GM18868 (cell line): ENCODE results near the gene DAP.
A peak's percentile ranks its signal among the peaks of the same experiment; 100 is the strongest.

ENCODE experiments used
- ATAC-seq: cut with Tn5 transposase; IDR thresholded peaks from one replicate; pipeline ENCODE4 v1.9.1; 2021; ENCODE audit warnings: mild to moderate bottlenecking, moderate library complexity; ENCODE audit not compliant: unreplicated experiment

Gene DAP

DNA sequence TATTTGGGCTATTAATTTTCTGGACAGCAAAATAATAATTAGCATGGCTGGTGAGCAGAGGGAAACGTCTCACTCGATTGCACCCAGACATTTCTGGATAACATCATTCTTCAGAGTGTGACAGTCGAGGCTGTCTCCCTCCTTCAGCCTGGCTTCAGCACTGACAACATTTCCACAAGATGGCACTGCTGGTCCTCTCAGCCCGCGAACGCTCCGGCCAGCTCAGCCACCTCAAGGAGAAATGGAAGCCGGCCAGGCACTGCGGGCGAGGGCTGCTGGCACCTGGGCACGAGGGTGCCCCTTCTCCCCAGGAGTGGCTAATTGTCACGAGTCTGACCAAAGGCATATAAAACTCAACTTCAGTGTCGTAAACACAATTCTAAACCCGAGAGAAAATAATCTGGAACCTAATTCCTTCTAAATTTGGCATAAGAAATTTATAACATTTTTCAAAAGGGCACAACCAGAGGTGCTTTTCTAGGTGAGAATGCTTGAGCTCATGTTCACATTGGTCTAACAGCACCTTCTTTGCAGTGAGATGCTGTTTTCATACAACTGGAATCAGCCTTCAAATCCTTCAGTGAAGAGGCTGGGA lies 65.9 kb downstream of the DAP start:
- ATAC-seq = peak; percentile 48

DNA sequence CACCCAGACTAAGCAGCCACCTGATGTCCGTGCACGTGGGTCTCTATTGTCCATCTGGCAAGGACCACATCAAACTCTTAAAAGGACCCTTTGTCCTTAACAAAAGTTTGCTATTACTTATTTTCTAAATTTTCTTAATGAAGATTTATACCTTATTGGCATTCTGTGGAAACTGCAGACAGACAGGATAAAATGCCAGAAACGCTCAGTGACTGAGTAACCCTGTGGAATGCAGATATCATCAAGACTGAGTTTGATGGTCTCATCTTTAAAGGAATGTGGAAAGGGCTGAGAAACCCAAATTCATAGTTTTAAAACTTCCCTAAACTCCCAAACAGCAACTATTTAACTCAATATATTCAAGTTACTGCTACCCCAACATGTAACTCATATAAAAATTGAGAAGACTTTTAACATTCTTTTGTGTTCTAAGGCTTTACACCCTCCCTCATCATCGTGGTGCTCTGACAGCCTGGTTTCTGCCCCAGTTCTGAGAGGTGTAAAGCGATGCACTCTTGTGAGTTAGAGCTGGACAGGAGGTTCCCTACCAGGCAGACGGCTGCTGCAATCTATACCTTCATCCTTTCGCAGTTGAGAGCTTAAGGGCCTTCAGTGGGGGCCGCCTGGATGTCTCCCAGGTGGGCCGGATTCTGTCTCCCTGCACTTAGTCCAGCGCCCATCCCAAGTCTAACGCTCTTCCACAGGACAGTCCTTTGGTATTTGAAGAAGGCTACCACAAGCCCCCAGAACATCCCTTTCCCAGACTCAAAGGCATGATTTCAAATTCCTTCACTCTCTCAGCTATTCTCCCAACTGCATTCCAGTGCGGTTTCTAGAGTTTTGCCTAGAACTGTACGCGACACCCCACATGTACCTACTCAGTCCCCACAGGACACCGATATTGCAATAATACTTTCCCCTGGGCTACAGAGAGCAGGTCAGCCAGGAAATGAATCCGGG lies 68.9 kb downstream of the DAP start:
- ATAC-seq = no peak

DNA sequence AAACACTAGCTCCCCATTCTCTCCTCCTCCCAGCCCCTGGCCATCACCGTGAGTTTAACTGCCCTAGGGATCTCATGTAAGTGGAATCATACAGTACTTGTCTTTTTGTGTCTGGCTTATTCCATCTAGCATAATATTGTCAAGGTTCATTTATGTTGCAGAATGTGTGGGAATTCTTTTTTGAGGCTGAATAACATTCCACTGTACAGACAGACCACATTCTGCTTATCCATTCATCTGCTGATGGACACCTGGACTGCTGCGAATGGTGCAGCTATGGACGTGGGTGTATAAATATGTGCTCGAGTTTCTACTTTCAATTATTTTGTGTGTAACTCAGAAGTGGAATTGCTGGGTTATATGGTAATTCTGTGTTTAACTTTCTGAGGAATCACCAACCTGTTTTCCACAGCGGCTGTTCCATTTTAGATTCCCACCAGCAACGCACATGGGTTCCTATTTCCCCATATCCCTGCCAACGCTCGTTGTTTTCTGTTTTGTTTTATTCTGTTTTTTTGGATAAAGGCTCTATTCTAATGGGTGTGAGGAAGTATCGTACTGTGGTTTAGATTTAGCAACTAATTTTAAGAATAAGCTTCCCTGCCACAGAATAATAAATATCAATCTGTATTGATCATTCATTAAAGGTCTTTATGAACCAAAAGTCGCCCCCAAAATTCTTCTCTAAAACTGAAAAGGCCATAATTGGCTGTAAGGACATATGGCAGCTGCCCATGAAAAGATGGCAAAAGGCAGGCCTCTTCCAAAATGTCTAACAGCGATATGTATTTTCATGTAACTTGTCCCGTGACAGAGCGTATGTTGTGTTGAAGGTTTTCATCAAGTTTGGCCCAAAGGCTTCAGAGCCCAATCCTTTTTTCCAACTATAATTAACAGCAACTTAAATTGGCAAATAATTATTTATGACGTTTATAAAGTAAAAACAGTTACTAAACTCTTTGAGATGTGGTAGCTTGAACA lies 70.3 kb downstream of the DAP start:
- ATAC-seq = no peak

DNA sequence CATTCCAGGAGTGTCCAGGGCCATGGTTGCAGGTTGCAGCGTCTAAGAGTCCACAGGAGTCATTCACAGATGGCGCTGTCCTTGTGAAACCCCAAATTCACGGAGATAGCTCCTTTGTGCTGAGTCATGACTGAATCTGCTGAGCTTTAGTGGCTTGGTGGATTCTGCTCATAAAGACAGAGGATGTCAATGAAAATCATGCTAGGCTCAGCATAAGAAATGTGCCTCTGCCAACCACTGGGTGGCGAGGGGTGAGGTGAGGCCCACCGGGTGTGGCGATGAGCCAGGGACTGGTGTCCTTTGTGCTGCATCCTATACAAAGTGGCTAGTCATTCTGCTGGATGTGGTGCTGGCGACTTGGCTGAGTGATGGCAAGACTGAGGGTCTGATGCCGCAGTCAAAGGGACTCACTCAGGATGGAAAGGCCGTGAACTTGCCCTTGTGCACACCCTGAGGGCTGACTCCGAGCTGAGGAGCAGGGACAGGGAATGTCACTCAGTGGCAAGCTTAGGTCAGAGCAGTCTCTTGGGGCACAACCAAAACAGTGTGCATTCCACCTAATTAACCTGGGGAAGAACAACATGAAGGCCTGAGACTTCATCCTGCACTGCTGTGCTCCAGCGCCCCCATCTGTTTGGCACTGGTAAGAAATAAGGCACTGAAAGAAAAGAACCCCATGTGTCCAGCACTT lies 71.5 kb downstream of the DAP start:
- ATAC-seq = peak; percentile 20

- ATAC-seq = no peak
These were observed 72.3 kb downstream of the DAP start for GRCh38 chr5:10688651-10689171.

GRCh38 chr5:10686890-10687289 lies 74.1 kb downstream of the DAP start:
- ATAC-seq = no peak

DNA sequence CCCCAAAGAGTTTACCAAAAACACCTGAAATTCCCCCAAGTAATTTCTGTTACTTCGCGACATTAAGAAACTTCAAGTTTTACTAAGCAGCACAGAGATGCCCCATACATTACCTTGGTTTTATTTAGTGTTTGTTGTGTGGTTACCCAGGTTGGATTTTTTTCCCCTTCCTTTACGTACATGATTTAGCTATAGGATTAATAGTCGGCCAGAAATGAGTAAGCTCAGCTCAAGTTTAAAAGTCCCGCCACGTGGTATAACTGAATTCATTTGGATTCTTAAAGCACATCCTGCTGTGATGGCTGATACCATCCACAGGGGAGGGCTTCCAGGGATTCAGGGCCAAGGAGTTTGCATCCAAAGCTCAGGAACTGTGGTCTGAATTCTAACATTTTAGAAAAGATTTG lies 75.9 kb downstream of the DAP start:
- peak; percentile 89 for ATAC-seq

DNA sequence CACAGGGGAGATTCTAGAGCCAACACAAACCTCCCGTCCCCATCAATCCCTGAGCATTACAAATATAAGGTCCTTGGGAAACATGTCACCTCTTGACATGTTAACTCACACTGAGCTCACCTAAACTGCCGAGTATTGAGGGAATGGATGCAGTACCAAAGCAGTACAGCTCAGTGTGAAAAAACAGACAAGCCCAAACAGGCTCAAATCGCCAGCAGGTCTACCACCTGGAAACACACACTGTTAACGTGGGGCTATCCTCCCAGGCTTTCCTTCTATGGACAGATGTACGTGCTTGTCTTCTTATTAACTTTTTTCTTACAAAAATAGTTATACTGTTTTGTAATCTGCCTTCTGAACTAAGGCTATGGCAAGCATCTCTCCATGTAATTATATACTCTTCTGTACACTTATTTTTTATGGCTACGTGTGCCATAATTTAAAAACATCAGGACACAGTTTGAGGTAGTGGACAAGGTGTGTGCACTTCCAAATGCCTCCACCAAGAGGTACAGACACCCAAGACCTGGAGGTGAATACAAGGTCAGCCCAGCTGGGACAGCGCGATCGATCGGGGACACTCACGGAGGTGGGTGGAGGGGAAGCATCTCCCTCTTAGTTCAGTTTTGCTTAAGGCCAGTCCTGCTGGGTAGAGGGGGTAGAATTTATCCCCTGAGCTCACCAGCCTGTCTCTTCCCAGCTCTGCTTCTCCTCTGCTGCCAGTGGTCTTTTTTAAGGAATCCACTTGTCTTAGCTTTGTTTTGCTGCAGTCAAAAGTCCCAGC lies 76.5 kb downstream of the DAP start:
- ATAC-seq = peak; percentile 62

GRCh38 chr5:10682801-10683525 lies 78.1 kb downstream of the DAP start:
- ATAC-seq = no peak

GRCh38 chr5:10681731-10682679 lies 79.0 kb downstream of the DAP start:
- no peak for ATAC-seq

GRCh38 chr5:10680876-10681481 lies 80.1 kb downstream of the DAP start:
- ATAC-seq = no peak

GRCh38 chr5:10679336-10679988 lies 81.6 kb downstream of the DAP start:
- ATAC-seq = no peak

DNA sequence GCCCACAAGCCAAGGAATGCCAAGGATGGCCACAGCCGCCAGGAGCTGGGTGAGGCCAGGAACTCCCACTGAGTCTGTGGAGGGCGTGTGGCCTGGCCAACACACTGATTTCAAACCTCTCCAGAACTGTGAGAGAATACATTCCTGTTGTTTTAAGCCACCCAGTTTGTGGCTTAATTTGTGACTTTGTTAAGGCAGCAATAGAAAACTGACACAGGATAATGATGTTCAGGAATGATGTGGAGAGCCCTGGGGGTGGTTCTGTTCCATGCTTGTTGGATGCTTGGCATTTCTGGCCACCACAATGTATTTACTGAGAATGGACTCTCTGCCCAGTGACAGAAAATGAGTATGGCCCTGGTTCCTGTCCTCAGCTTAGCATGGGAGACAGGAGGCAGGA lies 82.8 kb downstream of the DAP start:
- ATAC-seq = no peak

GRCh38 chr5:10677533-10677932 lies 83.5 kb downstream of the DAP start:
- no peak for ATAC-seq

DNA sequence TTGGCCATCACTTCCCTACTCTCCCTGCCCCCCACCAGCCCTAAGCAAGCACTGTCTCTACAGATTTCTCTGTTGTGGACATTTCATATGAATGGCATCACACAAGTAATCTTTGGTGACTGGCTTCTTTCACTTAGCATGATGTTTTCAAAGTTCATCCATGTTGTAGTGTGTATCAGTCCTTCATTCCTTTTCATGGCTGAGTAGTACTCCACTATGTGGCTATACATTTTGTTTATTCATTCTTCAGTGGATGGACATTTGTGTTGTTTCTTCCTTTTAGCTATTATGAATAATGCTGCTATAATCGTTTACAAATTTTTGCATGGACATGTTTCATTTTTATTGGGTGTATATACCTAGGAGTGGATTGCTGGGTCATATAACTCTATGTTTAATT lies 84.1 kb downstream of the DAP start:
- no peak for ATAC-seq

DNA sequence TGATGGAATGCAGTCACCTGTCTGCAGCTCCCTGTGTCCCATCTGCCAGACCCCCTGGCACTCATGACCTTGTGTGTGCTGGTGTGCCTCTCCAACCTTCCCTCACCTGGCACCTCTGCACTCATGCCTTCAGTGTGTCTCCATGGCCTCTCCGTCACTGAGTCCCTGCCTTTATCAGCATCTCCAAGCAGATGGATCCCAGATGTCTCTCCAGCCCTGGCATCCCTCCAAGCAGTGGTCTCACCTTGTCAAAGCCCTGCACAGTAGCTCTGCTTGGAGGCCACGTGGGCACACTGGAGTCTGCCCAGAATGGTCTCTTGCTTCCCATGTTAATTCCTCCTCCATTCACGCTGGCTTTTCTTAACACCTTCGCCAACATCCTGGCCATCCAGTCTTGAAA lies 84.8 kb downstream of the DAP start:
- no peak for ATAC-seq

DNA sequence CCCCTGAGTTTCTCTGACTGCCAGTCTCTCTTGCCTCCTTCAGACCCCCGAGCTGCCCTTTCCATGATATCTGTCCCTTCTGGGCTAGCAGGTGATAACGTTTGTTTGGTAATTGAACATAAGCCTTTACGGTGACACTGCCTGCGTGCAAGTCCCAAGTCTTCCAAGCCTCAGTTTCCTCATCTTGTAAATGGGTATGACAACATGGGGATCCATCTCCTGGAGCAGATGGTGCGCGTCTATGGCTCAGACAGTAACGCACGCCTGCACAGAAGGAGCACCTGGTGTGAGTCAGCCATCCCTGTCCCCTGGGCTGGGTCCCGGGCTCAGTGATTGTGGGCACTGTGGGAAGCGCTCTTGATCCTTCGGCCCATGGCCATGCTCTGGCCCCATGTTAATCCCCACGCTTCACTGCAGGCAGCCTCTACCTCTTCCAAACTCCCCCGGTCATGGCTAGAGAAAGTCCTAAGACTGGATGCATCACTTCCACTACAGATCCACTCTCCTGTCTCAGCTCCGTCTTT lies 85.8 kb downstream of the DAP start:
- no peak for ATAC-seq
